Keratinocyte (primary cell): ENCODE measurements around the gene BBS9. TPM values are rescaled to one million over a fixed set of nuclear protein-coding genes. Genes with fewer than 3 reads are reported as not detected.

ENCODE experiments used
- DNase-seq: peaks from one replicate; pipeline ENCODE4 v3.0.0-alpha.2; 2011; ENCODE audit warnings: low read depth, missing footprints, low spot score
- FAIRE-seq: peaks from 2 replicates; lab custom pipeline; 2011; peaks lifted over from hg19 to GRCh38; lab: Jason Lieb, UNC
- H2AFZ ChIP-seq: 2 replicates; pipeline ENCODE4 v1.6.0; 2012; ENCODE audit warnings: low read length, control low read depth, inconsistent platforms; ENCODE audit not compliant: control insufficient read depth
- H3K27ac ChIP-seq: 2 replicates; pipeline ENCODE4 v1.5.1; 2011; ENCODE audit warnings: low read length; ENCODE audit not compliant: control insufficient read depth, insufficient read depth
- H3K27me3 ChIP-seq: 3 replicates; pipeline ENCODE4 v1.6.0; 2011; ENCODE audit warnings: low read length; ENCODE audit not compliant: control insufficient read depth, insufficient read depth; ENCODE audit errors: extremely low read depth
- H3K36me3 ChIP-seq, 2 experiments: 2 replicates in 1 of 2; 3 replicates in 1 of 2; pipeline ENCODE4 v1.5.1; 2011; ENCODE audit warnings: low read length in 2 of 2, mild to moderate bottlenecking in 1 of 2; ENCODE audit not compliant: control insufficient read depth in 2 of 2, insufficient read depth in 2 of 2; ENCODE audit errors: extremely low read depth in 1 of 2
- H3K4me1 ChIP-seq: 3 replicates; pipeline ENCODE4 v1.5.1; 2011; ENCODE audit warnings: low read length; ENCODE audit not compliant: control insufficient read depth, insufficient read depth; ENCODE audit errors: extremely low read depth
- H3K4me2 ChIP-seq: 3 replicates; pipeline ENCODE4 v1.6.0; 2011; ENCODE audit warnings: low read depth, low read length; ENCODE audit not compliant: control insufficient read depth, insufficient read depth; ENCODE audit errors: extremely low read depth
- H3K4me3 ChIP-seq, 3 experiments: fragments of 200-600 bp in 1 of 3; sonication (generic) in 1 of 3; 2 replicates in 2 of 3; 3 replicates in 1 of 3; pipeline ENCODE4 v1.5.1; 2011 to 2016; ENCODE audit warnings: low read length in 3 of 3, mild to moderate bottlenecking in 3 of 3, control low read depth in 2 of 3, inconsistent platforms in 1 of 3, low read depth in 1 of 3, mixed read lengths in 1 of 3, mixed run types in 1 of 3, moderate library complexity in 1 of 3; ENCODE audit not compliant: control insufficient read depth in 2 of 3, insufficient read depth in 2 of 3; ENCODE audit errors: extremely low read depth in 1 of 3
- H3K79me2 ChIP-seq: 2 replicates; pipeline ENCODE4 v1.6.0; 2012; ENCODE audit warnings: low read length; ENCODE audit not compliant: control insufficient read depth, insufficient read depth
- H3K9ac ChIP-seq: 3 replicates; pipeline ENCODE4 v1.6.0; 2011; ENCODE audit warnings: low read length; ENCODE audit not compliant: control insufficient read depth, insufficient read depth; ENCODE audit errors: extremely low read depth
- H3K9me1 ChIP-seq: 3 replicates; pipeline ENCODE4 v1.6.0; 2011; ENCODE audit warnings: low read length; ENCODE audit not compliant: control insufficient read depth, insufficient read depth; ENCODE audit errors: extremely low read depth
- H3K9me3 ChIP-seq: 2 replicates; pipeline ENCODE4 v1.5.1; 2012; ENCODE audit warnings: low read depth, low read length; ENCODE audit not compliant: control insufficient read depth
- H4K20me1 ChIP-seq: 3 replicates; pipeline ENCODE4 v1.6.0; 2011; ENCODE audit warnings: low read length; ENCODE audit not compliant: control insufficient read depth, insufficient read depth; ENCODE audit errors: extremely low read depth
- EZH2 ChIP-seq: IDR thresholded peaks from one replicate; pipeline ENCODE4 v1.6.1; 2012; ENCODE audit warnings: inconsistent platforms, mild to moderate bottlenecking, low read length, moderate library complexity
- dilution Hi-C: fragments of 300-500 bp; cut with MboI; formaldehyde crosslinking; loops from one replicate; pipeline ENCODE4 v1.7.0; 2020; ENCODE audit warnings: low sequenced_read_pairs; ENCODE audit not compliant: extremely low pct_ligation_motif_present
- polyA plus RNA-seq, 5 experiments: library from polyadenylated mRNA; depleted of rRNA in 3 of 5; stranded (reverse) in 3 of 5; stranded (forward) in 1 of 5; unstranded in 1 of 5; fragments of >200 nt; gene quantifications; 1 replicate in 1 of 5; 2 replicates in 3 of 5; 3 replicates in 1 of 5; pipeline versions ENCODE4 v1.2.1 to v1.2.3, GENCODE V29; 2011 to 2012; ENCODE audit warnings: missing spikeins in 2 of 5, low read depth in 1 of 5, low replicate concordance in 1 of 5
- TF ChIP-seq, protein P1 (sequence below), 3 experiments: IDR thresholded peaks in 1 of 3; conservative IDR thresholded peaks in 1 of 3; optimal IDR thresholded peaks in 1 of 3; 2 replicates in 2 of 3; 3 replicates in 1 of 3; pipeline versions ENCODE3 to v1.5.1; 2011; ENCODE audit warnings: low read length in 3 of 3, mild to moderate bottlenecking in 3 of 3, moderate library complexity in 2 of 3, control low read depth in 1 of 3, inconsistent platforms in 1 of 3; ENCODE audit not compliant: insufficient read depth in 2 of 3; ENCODE audit errors: extremely low read depth in 1 of 3

The BBS9 gene
- polyA plus RNA-seq, 1 donor (not counting 4 experiments of a cell fraction or from before 2014, with no cell fraction given) = 7.6 TPM

DNA sequence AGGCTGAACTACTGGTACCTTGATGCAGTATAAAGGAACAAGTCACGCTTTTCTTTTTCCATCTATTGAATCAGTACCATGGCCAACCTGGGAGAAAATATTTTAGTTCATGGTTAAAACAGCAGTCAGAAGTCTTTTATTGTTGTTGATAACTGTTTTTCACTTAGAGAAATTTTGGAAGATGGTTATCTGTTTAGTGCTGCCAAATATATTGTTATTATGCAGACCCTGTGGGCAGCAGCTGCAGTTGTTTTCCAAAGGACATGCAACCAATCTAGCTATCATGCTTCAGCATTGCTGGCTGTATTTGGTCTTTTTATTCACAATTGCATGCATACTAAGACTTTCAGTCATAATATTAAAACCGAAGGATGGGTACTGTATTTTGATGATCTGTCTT is 169.5 kb downstream of the BBS9 start:
- Histone ChIP-seq H3K27ac (no peak overlapping the region), H3K9me3 (peaks cover 2% of the 10 kb centered on the region), H3K79me2 (no peaks in the 10 kb centered on the region), H3K4me1 (no peaks in the 10 kb centered on the region), H3K9me1 (no peaks in the 10 kb centered on the region), H4K20me1 (no peaks in the 10 kb centered on the region), H3K9ac (no peak overlapping the region), H2AFZ (no peak overlapping the region), H3K4me2 (no peak overlapping the region), H3K4me3 (no peak overlapping the region), H3K36me3 (no peaks in the 10 kb centered on the region), H3K27me3 (no peaks in the 10 kb centered on the region)
- no peak for FAIRE-seq
- no peak for TF ChIP-seq EZH2
- TF ChIP-seq, protein P1, sequence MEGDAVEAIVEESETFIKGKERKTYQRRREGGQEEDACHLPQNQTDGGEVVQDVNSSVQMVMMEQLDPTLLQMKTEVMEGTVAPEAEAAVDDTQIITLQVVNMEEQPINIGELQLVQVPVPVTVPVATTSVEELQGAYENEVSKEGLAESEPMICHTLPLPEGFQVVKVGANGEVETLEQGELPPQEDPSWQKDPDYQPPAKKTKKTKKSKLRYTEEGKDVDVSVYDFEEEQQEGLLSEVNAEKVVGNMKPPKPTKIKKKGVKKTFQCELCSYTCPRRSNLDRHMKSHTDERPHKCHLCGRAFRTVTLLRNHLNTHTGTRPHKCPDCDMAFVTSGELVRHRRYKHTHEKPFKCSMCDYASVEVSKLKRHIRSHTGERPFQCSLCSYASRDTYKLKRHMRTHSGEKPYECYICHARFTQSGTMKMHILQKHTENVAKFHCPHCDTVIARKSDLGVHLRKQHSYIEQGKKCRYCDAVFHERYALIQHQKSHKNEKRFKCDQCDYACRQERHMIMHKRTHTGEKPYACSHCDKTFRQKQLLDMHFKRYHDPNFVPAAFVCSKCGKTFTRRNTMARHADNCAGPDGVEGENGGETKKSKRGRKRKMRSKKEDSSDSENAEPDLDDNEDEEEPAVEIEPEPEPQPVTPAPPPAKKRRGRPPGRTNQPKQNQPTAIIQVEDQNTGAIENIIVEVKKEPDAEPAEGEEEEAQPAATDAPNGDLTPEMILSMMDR (optimal IDR thresholded peaks at IDR 0.05 in 1 of 3, IDR thresholded peaks at IDR 0.05 in 1 of 3, conservative IDR thresholded peaks at IDR 0.05 in 1 of 3; ENCODE audit: extremely low read depth in 1 of 3, insufficient read depth in 2 of 3, low read length in 3 of 3) = no peak
- no peak for DNase-seq
- dilution Hi-C loops = no loop called here

DNA sequence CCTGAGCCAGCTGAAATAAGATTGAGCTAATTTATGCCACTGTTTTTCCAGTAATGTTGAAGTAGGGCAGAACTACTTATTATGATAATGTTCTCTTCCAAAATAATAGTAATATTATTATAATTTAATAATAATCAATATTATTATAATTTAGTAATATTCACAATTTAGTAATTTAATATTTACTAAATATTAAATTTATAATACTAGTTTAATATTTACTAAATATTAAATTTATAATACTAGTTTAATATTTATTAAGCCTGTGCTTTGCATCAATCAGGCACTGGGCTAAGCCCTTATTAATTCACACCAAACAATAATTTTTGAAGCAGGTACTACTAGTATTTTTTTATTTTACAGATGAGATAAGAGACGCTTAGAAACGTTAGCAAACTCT is 170.1 kb downstream of the BBS9 start:
- Histone ChIP-seq H3K4me1 (no peaks in the 10 kb centered on the region), H3K9me1 (no peaks in the 10 kb centered on the region), H3K27me3 (no peaks in the 10 kb centered on the region), H3K9me3 (peaks cover 2% of the 10 kb centered on the region), H3K9ac (no peak overlapping the region), H3K36me3 (no peaks in the 10 kb centered on the region), H3K79me2 (no peaks in the 10 kb centered on the region), H4K20me1 (no peaks in the 10 kb centered on the region), H3K4me3 (no peak overlapping the region), H3K4me2 (no peak overlapping the region), H2AFZ (no peak overlapping the region), H3K27ac (no peak overlapping the region)
- TF ChIP-seq, protein P1 (optimal IDR thresholded peaks at IDR 0.05 in 1 of 3, IDR thresholded peaks at IDR 0.05 in 1 of 3, conservative IDR thresholded peaks at IDR 0.05 in 1 of 3; ENCODE audit: extremely low read depth in 1 of 3, insufficient read depth in 2 of 3, low read length in 3 of 3) = no peak
- TF ChIP-seq EZH2 = no peak
- no peak for FAIRE-seq
- DNase-seq = no peak
- dilution Hi-C loops = no loop called here
